ENCODE measurements around the gene GNG12.

Gene GNG12

DNA sequence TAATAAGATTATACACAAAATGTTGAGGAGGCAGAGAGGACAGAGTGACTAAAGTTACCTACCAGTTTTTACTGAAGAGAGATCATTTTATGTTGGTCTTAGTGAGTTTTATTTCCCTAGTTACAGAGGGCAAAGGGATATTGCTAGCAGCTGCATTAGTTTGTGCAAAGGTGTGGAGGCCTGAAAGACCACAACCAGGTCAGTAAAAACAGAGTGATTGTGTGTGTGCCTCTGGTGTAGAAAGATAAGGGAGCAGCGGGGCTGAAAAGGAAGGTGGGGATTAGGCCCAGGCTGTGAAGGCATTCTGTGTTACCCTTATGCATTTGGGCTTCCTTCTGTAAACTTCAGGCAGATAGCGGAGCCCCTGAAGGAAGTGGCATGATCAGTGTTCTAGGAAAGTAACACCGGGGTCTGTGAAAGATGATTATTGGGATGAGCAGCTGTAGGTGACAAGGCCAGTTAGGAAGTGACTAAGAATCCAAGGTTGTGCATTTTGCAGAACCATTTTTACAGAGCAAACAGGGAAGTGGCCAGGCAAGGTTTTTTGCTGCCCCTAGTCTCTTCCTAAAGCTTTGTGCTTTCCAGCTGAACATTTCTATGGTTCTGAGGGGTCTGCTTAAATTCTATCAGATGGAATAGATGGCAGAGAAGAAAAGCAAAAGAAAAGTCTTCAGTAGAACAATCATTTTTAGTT, 144.6 kb downstream of the GNG12 start:
- H3K27me3 Mint-ChIP-seq: no peaks in the 10 kb centered on the region
- no peak overlapping the region for H3K4me3 Mint-ChIP-seq
- peak overlapping the region; percentile 22 for H3K27ac Mint-ChIP-seq
- H3K9me3 Mint-ChIP-seq: no peaks in the 10 kb centered on the region
- H3K36me3 Mint-ChIP-seq: peaks cover 25% of the 10 kb centered on the region
- no peak for DNase-seq
- CTCF ChIA-PET: interaction anchor here (1.1 to 1.3 kb wide), 2 partner anchors 14 to 71 kb away, joined by 3 to 4 read pairs; no protein-coding TSS in a partner anchor
- peaks cover 33% of the 10 kb centered on the region for H3K4me1 Mint-ChIP-seq

DNA sequence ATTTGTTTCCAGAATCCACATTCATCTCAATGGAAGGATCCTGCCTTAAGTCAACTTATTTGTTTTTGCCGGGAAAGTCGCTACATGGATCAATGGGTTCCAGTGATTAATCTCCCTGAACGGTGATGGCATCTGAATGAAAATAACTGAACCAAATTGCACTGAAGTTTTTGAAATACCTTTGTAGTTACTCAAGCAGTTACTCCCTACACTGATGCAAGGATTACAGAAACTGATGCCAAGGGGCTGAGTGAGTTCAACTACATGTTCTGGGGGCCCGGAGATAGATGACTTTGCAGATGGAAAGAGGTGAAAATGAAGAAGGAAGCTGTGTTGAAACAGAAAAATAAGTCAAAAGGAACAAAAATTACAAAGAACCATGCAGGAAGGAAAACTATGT, 145.6 kb downstream of the GNG12 start:
- Mint-ChIP-seq H3K36me3 (peaks cover 25% of the 10 kb centered on the region), H3K9me3 (no peaks in the 10 kb centered on the region), H3K4me1 (peaks cover 37% of the 10 kb centered on the region), H3K27ac (no peak overlapping the region), H3K27me3 (no peaks in the 10 kb centered on the region), H3K4me3 (peak overlapping the region; percentile 4)
- CTCF ChIA-PET: interaction anchor here (1.9 kb wide), 1 partner anchor 70 kb away, joined by 6 read pairs; no protein-coding TSS in a partner anchor
- no peak for DNase-seq

DNA sequence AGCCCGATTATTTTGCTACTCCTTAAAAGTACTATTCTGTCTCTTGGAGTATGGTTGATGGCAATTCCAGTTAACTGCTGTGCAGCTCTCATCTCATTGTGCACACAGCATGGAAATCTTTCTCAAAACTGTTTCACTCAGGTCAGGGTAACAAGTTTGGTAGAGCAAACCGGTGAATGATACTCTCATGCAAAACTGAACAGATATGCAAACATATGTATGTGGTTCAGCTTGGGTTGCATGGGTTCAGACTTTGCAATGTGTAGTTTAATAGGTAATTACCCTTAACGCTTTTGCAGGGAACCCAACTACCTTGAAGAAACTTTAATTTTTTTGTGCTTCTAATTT, 146.1 kb downstream of the GNG12 start:
- Mint-ChIP-seq H3K27ac (peak overlapping the region; percentile 99), H3K36me3 (peaks cover 25% of the 10 kb centered on the region), H3K9me3 (no peaks in the 10 kb centered on the region), H3K4me1 (peaks cover 37% of the 10 kb centered on the region), H3K27me3 (no peaks in the 10 kb centered on the region), H3K4me3 (peak overlapping the region; percentile 97)
- CTCF ChIA-PET: interaction anchor here (0.6 to 3.7 kb wide), 3 partner anchors 13 to 71 kb away, joined by 3 to 17 read pairs (median 6); no protein-coding TSS in a partner anchor
- DNase-seq: no peak

DNA sequence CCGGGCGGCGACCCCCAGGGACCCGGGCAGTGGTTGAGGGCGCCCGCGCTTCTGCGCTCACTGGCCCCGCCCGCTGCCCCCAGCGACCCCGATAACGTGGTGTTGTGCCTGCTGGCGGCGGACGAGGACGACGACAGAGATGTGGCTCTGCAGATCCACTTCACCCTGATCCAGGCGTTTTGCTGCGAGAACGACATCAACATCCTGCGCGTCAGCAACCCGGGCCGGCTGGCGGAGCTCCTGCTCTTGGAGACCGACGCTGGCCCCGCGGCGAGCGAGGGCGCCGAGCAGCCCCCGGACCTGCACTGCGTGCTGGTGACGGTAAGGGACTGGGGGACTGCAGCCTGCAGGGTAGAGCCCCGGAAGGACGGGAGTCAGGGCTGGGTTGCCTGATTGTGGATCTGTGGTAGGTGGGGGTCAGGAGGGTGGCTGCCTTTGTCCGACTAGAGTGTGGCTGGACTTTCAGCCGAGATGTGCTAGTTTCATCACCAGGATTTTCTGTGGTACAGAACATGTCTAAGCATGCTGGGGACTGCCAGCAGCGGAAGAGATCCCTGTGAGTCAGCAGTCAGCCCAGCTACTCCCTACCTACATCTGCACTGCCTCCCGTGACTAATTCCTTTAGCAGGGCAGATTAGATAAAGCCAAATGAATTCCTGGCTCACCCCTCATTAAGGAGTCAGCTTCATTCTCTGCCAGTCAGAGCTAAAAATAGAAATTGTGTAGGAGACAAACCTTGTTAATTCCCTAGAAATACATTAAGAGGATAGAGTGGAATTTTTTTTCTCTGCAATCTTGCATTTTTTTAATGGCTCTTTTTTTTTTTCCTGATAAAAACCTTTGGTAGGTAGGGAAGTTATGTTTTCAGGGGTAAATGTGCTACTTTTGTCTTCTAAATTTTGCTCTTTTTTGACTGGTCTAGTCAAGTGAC, 146.7 kb downstream of the GNG12 start:
- Mint-ChIP-seq H3K27me3 (no peaks in the 10 kb centered on the region), H3K27ac (peak overlapping the region; percentile 99), H3K9me3 (no peaks in the 10 kb centered on the region), H3K4me1 (peaks cover 37% of the 10 kb centered on the region), H3K36me3 (peaks cover 25% of the 10 kb centered on the region), H3K4me3 (peak overlapping the region; percentile 97)
- DNase-seq: peak; percentile 81
- CTCF ChIA-PET: interaction anchor here (0.6 to 3.7 kb wide), 4 partner anchors 12 to 73 kb away, joined by 3 to 17 read pairs (median 4); no protein-coding TSS in a partner anchor

GRCh38 chr1:67685558-67686266, 147.6 kb downstream of the GNG12 start:
- peaks cover 37% of the 10 kb centered on the region for H3K4me1 Mint-ChIP-seq
- H3K9me3 Mint-ChIP-seq: no peaks in the 10 kb centered on the region
- CTCF ChIA-PET: interaction anchor here (0.9 to 3.7 kb wide), 5 partner anchors 11 to 79 kb away, joined by 3 to 17 read pairs (median 4); no protein-coding TSS in a partner anchor
- H3K36me3 Mint-ChIP-seq: peaks cover 25% of the 10 kb centered on the region
- H3K27ac Mint-ChIP-seq: peak overlapping the region; percentile 99
- H3K4me3 Mint-ChIP-seq: peak overlapping the region; percentile 97
- no peaks in the 10 kb centered on the region for H3K27me3 Mint-ChIP-seq
- DNase-seq: peak; percentile 76

GRCh38 chr1:67685067-67685557, 148.2 kb downstream of the GNG12 start, which contains the start of gene GADD45A:
Gene GADD45A, plus strand, starts transcription at chr1:67685201. Its CDS starts 294 bp downstream, at chr1:67685495.
- CTCF ChIA-PET: interaction anchor here (0.9 to 3.7 kb wide), 5 partner anchors 11 to 747 kb away, joined by 3 to 17 read pairs (median 3); no protein-coding TSS in a partner anchor
- peak; percentile 98 for DNase-seq
- no peaks in the 10 kb centered on the region for H3K9me3 Mint-ChIP-seq
- peak within 1 kb of the TSS; percentile 97 for H3K4me3 Mint-ChIP-seq
- peaks cover 37% of the 10 kb centered on the region for H3K4me1 Mint-ChIP-seq
- H3K36me3 Mint-ChIP-seq: peaks cover 25% of the 10 kb centered on the region
- no peaks in the 10 kb centered on the region for H3K27me3 Mint-ChIP-seq
- H3K27ac Mint-ChIP-seq: peak within 1 kb of the TSS; percentile 99

DNA sequence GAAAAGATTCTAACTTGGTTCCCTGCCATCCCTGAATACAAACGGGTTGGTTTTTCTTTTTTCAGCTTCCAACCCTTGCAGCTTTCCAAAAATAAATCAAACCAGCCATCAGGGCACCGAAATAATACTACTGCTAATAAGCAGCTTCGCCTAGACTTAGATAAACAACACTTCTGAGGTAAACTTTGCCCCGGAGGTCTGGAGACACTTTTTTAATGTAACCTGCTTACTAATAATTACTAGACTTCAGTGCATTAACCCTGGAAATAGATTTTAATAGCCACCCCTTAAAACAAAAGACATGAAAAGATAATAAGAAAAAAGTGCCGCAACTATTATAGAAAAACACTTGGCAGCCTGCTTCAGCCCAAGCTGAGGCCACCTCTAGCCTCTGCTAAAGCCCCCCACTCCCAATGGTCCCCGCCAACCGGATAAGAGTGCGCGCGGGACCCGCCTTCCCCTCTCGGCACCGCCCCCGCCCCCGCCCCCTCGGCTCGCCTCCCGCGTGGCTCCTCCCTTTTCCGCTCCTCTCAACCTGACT, 148.7 kb downstream of the GNG12 start:
- DNase-seq: no peak
- Mint-ChIP-seq H3K27me3 (peaks cover 2% of the 10 kb centered on the region), H3K36me3 (peaks cover 24% of the 10 kb centered on the region), H3K9me3 (no peaks in the 10 kb centered on the region), H3K4me3 (peak overlapping the region; percentile 97), H3K27ac (peak overlapping the region; percentile 99), H3K4me1 (peaks cover 37% of the 10 kb centered on the region)
- CTCF ChIA-PET: interaction anchor here (1.0 to 3.7 kb wide), 5 partner anchors 10 to 746 kb away, joined by 3 to 17 read pairs (median 3); no protein-coding TSS in a partner anchor

- Mint-ChIP-seq H3K4me1 (peaks cover 37% of the 10 kb centered on the region), H3K9me3 (no peaks in the 10 kb centered on the region), H3K4me3 (peak overlapping the region; percentile 97), H3K27ac (no peak overlapping the region), H3K27me3 (peaks cover 3% of the 10 kb centered on the region), H3K36me3 (peaks cover 18% of the 10 kb centered on the region)
- DNase-seq: peak; percentile 22
- CTCF ChIA-PET: interaction anchor here (1.0 to 3.7 kb wide), 5 partner anchors 10 to 746 kb away, joined by 3 to 17 read pairs (median 3); no protein-coding TSS in a partner anchor
Observed at GRCh38 chr1:67683766-67684525, 149.3 kb downstream of the GNG12 start.

- peaks cover 12% of the 10 kb centered on the region for H3K36me3 Mint-ChIP-seq
- DNase-seq: no peak
- no peak overlapping the region for H3K4me3 Mint-ChIP-seq
- H3K27me3 Mint-ChIP-seq: peaks cover 3% of the 10 kb centered on the region
- CTCF ChIA-PET: no interaction called here
- no peak overlapping the region for H3K27ac Mint-ChIP-seq
- H3K9me3 Mint-ChIP-seq: no peaks in the 10 kb centered on the region
- peaks cover 32% of the 10 kb centered on the region for H3K4me1 Mint-ChIP-seq
Observed at GRCh38 chr1:67683316-67683715, 150.0 kb downstream of the GNG12 start.

DNA sequence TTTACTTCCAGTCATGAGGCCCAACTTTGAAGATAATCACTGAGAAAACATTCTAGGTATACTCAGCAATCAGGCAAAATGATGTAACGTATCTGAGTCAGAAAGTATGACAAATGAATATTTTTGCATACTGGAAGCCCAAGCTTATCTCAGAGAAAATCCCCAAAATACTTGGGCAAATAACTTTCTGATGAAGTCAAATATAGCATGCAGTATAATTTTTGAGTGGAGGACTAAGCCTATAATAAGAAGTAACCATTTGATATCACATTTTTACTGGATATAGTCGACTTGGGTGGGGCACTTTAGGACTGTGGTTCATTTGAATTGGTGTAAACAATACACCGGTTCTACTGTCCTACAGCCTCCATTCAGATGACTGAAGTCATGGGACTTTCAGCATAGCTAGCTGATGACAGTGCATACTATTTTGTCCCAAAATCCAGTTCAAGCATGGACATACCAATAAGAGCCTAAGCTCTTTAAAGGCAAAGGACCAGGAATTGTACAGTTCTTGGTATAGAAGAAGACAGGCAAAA, 150.5 kb downstream of the GNG12 start:
- Mint-ChIP-seq H3K27ac (no peak overlapping the region), H3K4me1 (peaks cover 29% of the 10 kb centered on the region), H3K9me3 (no peaks in the 10 kb centered on the region), H3K27me3 (peaks cover 3% of the 10 kb centered on the region), H3K36me3 (peaks cover 9% of the 10 kb centered on the region), H3K4me3 (no peak overlapping the region)
- DNase-seq: no peak
- CTCF ChIA-PET: no interaction called here

DNA sequence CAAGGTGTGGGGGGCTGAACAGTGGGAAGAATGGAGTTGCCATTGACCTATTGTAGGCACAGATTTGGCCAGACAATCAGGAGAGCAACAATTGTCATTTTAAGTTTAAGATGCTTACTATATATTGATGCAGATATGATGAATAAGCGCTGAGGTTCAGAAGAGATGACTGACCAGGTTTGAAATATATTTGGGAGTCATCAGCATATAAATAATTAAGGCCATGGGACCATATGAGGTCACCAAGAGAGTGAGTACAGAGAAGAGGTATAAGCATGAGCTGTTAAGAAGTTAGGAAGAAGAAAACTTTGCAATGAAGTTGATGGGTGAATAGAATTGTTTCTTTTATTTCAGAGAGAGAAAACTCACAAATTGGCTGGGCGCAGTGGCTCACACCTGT, 152.8 kb downstream of the GNG12 start:
- CTCF ChIA-PET: no interaction called here
- no peak overlapping the region for H3K4me3 Mint-ChIP-seq
- no peak for DNase-seq
- no peaks in the 10 kb centered on the region for H3K9me3 Mint-ChIP-seq
- H3K36me3 Mint-ChIP-seq: peaks cover 2% of the 10 kb centered on the region
- H3K27ac Mint-ChIP-seq: no peak overlapping the region
- H3K27me3 Mint-ChIP-seq: peaks cover 3% of the 10 kb centered on the region
- H3K4me1 Mint-ChIP-seq: peaks cover 26% of the 10 kb centered on the region

- no peak overlapping the region for H3K4me3 Mint-ChIP-seq
- H3K36me3 Mint-ChIP-seq: no peaks in the 10 kb centered on the region
- DNase-seq: no peak
- H3K4me1 Mint-ChIP-seq: peaks cover 31% of the 10 kb centered on the region
- H3K27ac Mint-ChIP-seq: no peak overlapping the region
- CTCF ChIA-PET: no interaction called here
- peaks cover 3% of the 10 kb centered on the region for H3K27me3 Mint-ChIP-seq
- no peaks in the 10 kb centered on the region for H3K9me3 Mint-ChIP-seq
Observed at GRCh38 chr1:67679691-67680090, 153.6 kb downstream of the GNG12 start.
